ENCODE measurements around the gene MREG. TPM values are rescaled to one million over a fixed set of nuclear protein-coding genes. Genes with fewer than 3 reads are reported as not detected.
"Not testable (repeated sequence)": the region's sequence is repeated elsewhere in the genome, so short reads cannot be mapped to it uniquely, and the experiment has no call there.

The MREG gene
- total RNA-seq, 5 donors from 2014 or later (not counting 1 experiment from before 2014, with no cell fraction given) = 4.6 to 7.5 (median 6.3) TPM

- ATAC-seq (replicated peaks in 1 of 4) = no peak
- Mint-ChIP-seq H3K36me3 (no peaks in the 10 kb centered on the region), H3K9me3 (no peaks in the 10 kb centered on the region), H3K27me3 (no peaks in the 10 kb centered on the region), H3K4me3 (peak overlapping the region; percentile 78 to 90 (median 82)), H3K27ac (peak overlapping the region; percentile 12 to 25), H3K4me1 (peaks cover 47 to 55% (median 51%) of the 10 kb centered on the region in 3 donors)
- no peak for DNase-seq
- POLR2A ChIA-PET = interaction anchor here in 1 of 2 donors (0.7 kb wide), 1 partner anchor 98 kb away, joined by 3 read pairs; no protein-coding TSS in a partner anchor
- CTCF ChIA-PET = interaction anchor here (0.8 to 1.6 kb wide), 3 partner anchors 11 to 341 kb away, joined by 3 to 4 read pairs (median 4); no protein-coding TSS in a partner anchor
- Histone ChIP-seq H3K27me3 (replicated peaks in 1 of 2; ENCODE audit: control insufficient read depth in 2 of 2, extremely low read depth in 1 of 2, insufficient read depth in 2 of 2, low read length in 1 of 2) (no peaks in the 10 kb centered on the region), H3K9me3 (no peaks in the 10 kb centered on the region), H3K4me3 (ENCODE audit: control insufficient read depth in 1 of 2, extremely low read depth in 1 of 2, low read length in 1 of 2) (peak overlapping the region; percentile 56 to 67), H3K4me1 (ENCODE audit: control insufficient read depth in 1 of 2, extremely low read depth in 1 of 2, insufficient read depth in 2 of 2, low read length in 2 of 2) (peaks cover 28 to 40% of the 10 kb centered on the region in 2 experiments), H3K36me3 (ENCODE audit: control insufficient read depth in 2 of 2, extremely low read depth in 1 of 2, insufficient read depth in 1 of 2, low read length in 1 of 2) (no peaks in the 10 kb centered on the region), H3K27ac (ENCODE audit: low read length) (no peak overlapping the region)
- WGBS (ENCODE audit: insufficient coverage) = no CpG with 5 or more reads among the region's 6 CpGs
Observed at GRCh38 chr2:216012133-216012829, 1.1 kb downstream of the MREG start.

- WGBS (ENCODE audit: insufficient coverage) = 70% methylated on average over 2 of the region's 2 CpGs
- ATAC-seq (replicated peaks in 1 of 4); H3K27ac Mint-ChIP-seq; H3K4me3 ChIP-seq (ENCODE audit: control insufficient read depth in 1 of 2, extremely low read depth in 1 of 2, low read length in 1 of 2); H3K27me3 ChIP-seq (replicated peaks in 1 of 2; ENCODE audit: control insufficient read depth in 2 of 2, extremely low read depth in 1 of 2, insufficient read depth in 2 of 2, low read length in 1 of 2); DNase-seq; H3K9me3 ChIP-seq; H3K9me3 Mint-ChIP-seq; H3K36me3 ChIP-seq (ENCODE audit: control insufficient read depth in 2 of 2, extremely low read depth in 1 of 2, insufficient read depth in 1 of 2, low read length in 1 of 2); H3K27me3 Mint-ChIP-seq; H3K27ac ChIP-seq (ENCODE audit: low read length); CTCF ChIA-PET; H3K36me3 Mint-ChIP-seq; POLR2A ChIA-PET; H3K4me3 Mint-ChIP-seq: not testable (repeated sequence)
- peaks cover 32 to 34% of the 10 kb centered on the region in 2 experiments for H3K4me1 ChIP-seq (ENCODE audit: control insufficient read depth in 1 of 2, extremely low read depth in 1 of 2, insufficient read depth in 2 of 2, low read length in 2 of 2)
- H3K4me1 Mint-ChIP-seq = peaks cover 41 to 49% (median 46%) of the 10 kb centered on the region in 3 donors
Observed at GRCh38 chr2:216009215-216009614, 4.1 kb downstream of the MREG start.

- H3K4me3 Mint-ChIP-seq = no peak overlapping the region
- no peak overlapping the region for H3K27ac Mint-ChIP-seq
- Histone ChIP-seq H3K4me1 (ENCODE audit: control insufficient read depth in 1 of 2, extremely low read depth in 1 of 2, insufficient read depth in 2 of 2, low read length in 2 of 2) (peaks cover 28 to 29% of the 10 kb centered on the region in 2 experiments), H3K9me3 (no peaks in the 10 kb centered on the region), H3K27me3 (replicated peaks in 1 of 2; ENCODE audit: control insufficient read depth in 2 of 2, extremely low read depth in 1 of 2, insufficient read depth in 2 of 2, low read length in 1 of 2) (no peaks in the 10 kb centered on the region), H3K36me3 (ENCODE audit: control insufficient read depth in 2 of 2, extremely low read depth in 1 of 2, insufficient read depth in 1 of 2, low read length in 1 of 2) (no peaks in the 10 kb centered on the region), H3K4me3 (ENCODE audit: control insufficient read depth in 1 of 2, extremely low read depth in 1 of 2, low read length in 1 of 2) (no peak overlapping the region), H3K27ac (ENCODE audit: low read length) (no peak overlapping the region)
- peaks cover 45 to 54% (median 49%) of the 10 kb centered on the region in 3 donors for H3K4me1 Mint-ChIP-seq
- WGBS (ENCODE audit: insufficient coverage) = no CpG with 5 or more reads among the region's 3 CpGs
- DNase-seq (no peak), ATAC-seq (replicated peaks in 1 of 4) (no peak)
- H3K9me3 Mint-ChIP-seq = no peaks in the 10 kb centered on the region
- ChIA-PET POLR2A (no interaction called here), CTCF (interaction anchor here (1.1 to 2.1 kb wide), 2 partner anchors 8 to 14 kb away, joined by 5 read pairs; no protein-coding TSS in a partner anchor)
- no peaks in the 10 kb centered on the region for H3K36me3 Mint-ChIP-seq
- H3K27me3 Mint-ChIP-seq = no peaks in the 10 kb centered on the region
Observed at GRCh38 chr2:216008387-216008786, 5.0 kb downstream of the MREG start.

DNA sequence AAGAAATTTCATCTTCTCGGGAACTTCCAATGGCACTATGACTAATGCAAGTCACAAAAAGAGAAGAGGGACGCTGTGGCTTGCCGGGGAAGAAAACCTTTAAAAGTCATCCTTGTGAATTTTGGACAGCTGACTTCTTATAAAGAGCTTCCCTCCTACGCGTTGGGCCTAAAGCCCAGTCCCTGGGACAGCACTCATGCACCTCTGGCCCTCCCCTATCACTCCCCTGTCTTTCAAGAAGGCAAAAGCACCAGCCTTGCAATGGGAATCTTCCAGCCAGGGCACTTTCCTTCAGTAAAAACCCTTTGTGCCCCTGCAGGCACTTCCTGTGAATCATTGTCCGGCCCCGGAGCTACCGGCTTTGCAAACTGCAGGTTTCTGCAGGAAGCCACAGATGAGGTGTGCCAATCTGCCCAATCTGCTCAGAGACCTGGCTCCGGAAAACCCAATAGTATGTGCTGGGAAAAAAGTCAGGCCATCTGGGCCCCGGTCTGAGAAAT is 7.1 kb downstream of the MREG start:
- peaks cover 22 to 37% of the 10 kb centered on the region in 2 experiments for H3K4me1 ChIP-seq (ENCODE audit: control insufficient read depth in 1 of 2, extremely low read depth in 1 of 2, insufficient read depth in 2 of 2, low read length in 2 of 2)
- no peak overlapping the region for H3K27ac ChIP-seq (ENCODE audit: low read length)
- H3K27ac Mint-ChIP-seq = peak overlapping the region; percentile 69 to 77
- H3K4me3 ChIP-seq (ENCODE audit: control insufficient read depth in 1 of 2, extremely low read depth in 1 of 2, low read length in 1 of 2) = no peak overlapping the region
- no peaks in the 10 kb centered on the region for H3K36me3 ChIP-seq (ENCODE audit: control insufficient read depth in 2 of 2, extremely low read depth in 1 of 2, insufficient read depth in 1 of 2, low read length in 1 of 2)
- peaks cover 35 to 47% (median 44%) of the 10 kb centered on the region in 3 donors for H3K4me1 Mint-ChIP-seq
- H3K27me3 ChIP-seq (replicated peaks in 1 of 2; ENCODE audit: control insufficient read depth in 2 of 2, extremely low read depth in 1 of 2, insufficient read depth in 2 of 2, low read length in 1 of 2) = no peaks in the 10 kb centered on the region
- WGBS (ENCODE audit: insufficient coverage) = 9% methylated on average over 4 of the region's 10 CpGs
- no peaks in the 10 kb centered on the region for H3K36me3 Mint-ChIP-seq
- DNase-seq (peak in 14 of 35 experiments; percentile 6 to 35 (median 16)), ATAC-seq (replicated peaks in 1 of 4) (peak; percentile 57 to 80 (median 68))
- H3K4me3 Mint-ChIP-seq = peak overlapping the region; percentile 5 to 25 (median 13)
- ChIA-PET POLR2A (interaction anchor here (0.6 kb wide), 5 partner anchors 25 to 983 kb away, joined by 3 to 5 read pairs (median 4); no protein-coding TSS in a partner anchor), CTCF (interaction anchor here (0.6 to 1.6 kb wide), 11 partner anchors 12 to 661 kb away, joined by 3 to 11 read pairs (median 4); no protein-coding TSS in a partner anchor)
- H3K9me3 Mint-ChIP-seq = no peaks in the 10 kb centered on the region
- H3K27me3 Mint-ChIP-seq = no peaks in the 10 kb centered on the region
- H3K9me3 ChIP-seq = no peaks in the 10 kb centered on the region

DNA sequence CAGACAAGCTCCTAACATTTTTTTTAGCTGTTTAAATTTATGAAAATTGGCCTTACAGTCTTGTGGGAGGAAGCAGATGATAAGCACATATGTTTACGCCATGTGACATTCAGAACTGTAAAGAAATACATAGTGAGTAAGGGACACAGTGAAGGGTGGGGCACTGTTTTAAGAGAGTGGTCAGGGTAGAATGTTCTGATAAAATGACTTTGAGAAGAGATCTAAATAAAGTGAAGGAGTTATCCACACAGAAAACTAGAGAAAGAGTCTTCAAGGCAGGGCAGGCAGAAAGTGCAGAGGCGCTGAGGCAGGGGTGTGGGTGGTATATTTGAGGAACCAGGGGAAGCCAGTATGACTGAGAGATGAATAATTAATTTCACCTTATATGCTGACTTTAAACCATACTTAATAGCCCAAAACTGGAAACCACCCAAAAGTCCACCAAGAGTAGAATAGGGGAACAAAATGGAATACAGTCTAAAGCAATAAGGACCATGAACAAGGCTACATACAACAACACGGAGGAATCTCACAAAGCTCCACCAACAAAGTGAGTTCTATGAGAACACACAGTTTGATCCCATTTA is 8.6 kb downstream of the MREG start:
- Histone ChIP-seq H3K4me3 (ENCODE audit: control insufficient read depth in 1 of 2, extremely low read depth in 1 of 2, low read length in 1 of 2) (no peak overlapping the region), H3K9me3 (no peaks in the 10 kb centered on the region), H3K27me3 (replicated peaks in 1 of 2; ENCODE audit: control insufficient read depth in 2 of 2, extremely low read depth in 1 of 2, insufficient read depth in 2 of 2, low read length in 1 of 2) (no peaks in the 10 kb centered on the region), H3K4me1 (ENCODE audit: control insufficient read depth in 1 of 2, extremely low read depth in 1 of 2, insufficient read depth in 2 of 2, low read length in 2 of 2) (peaks cover 21 to 37% of the 10 kb centered on the region in 2 experiments), H3K27ac (ENCODE audit: low read length) (no peak overlapping the region), H3K36me3 (ENCODE audit: control insufficient read depth in 2 of 2, extremely low read depth in 1 of 2, insufficient read depth in 1 of 2, low read length in 1 of 2) (no peaks in the 10 kb centered on the region)
- H3K27me3 Mint-ChIP-seq = no peaks in the 10 kb centered on the region
- no peak overlapping the region for H3K4me3 Mint-ChIP-seq
- H3K4me1 Mint-ChIP-seq = peaks cover 35 to 44% (median 44%) of the 10 kb centered on the region in 3 donors
- CTCF ChIA-PET = interaction anchor here (0.5 to 1.6 kb wide), 6 partner anchors 18 to 85 kb away, joined by 3 to 11 read pairs (median 3); no protein-coding TSS in a partner anchor
- no peaks in the 10 kb centered on the region for H3K9me3 Mint-ChIP-seq
- POLR2A ChIA-PET = interaction anchor here (0.6 kb wide), 2 partner anchors 11 to 59 kb away, joined by 6 to 10 read pairs; no protein-coding TSS in a partner anchor
- WGBS (ENCODE audit: insufficient coverage) = 75% methylated on average over 1 of the region's 3 CpGs
- ATAC-seq (replicated peaks in 1 of 4) = no peak
- DNase-seq = no peak
- H3K36me3 Mint-ChIP-seq = no peaks in the 10 kb centered on the region
- peak overlapping the region in 1 of 2 donors; percentile 50 for H3K27ac Mint-ChIP-seq

Data from T-cell (primary cell).